NB4 (cell line): ENCODE data around the gene MAP4K4.

Experiments
- DNase-seq: peaks from one replicate; pipeline ENCODE4 v3.0.0; 2010; ENCODE audit warnings: low read depth
- H3K4me3 ChIP-seq: one replicate; pipeline ENCODE4 v1.5.1; 2011; ENCODE audit warnings: mild to moderate bottlenecking, low read depth, low read length, moderate library complexity
- MYC ChIP-seq: IDR thresholded peaks from 2 replicates; pipeline ENCODE4 v1.6.1; 2011; ENCODE audit warnings: low read depth, low read length
- POLR2A ChIP-seq: IDR thresholded peaks from 2 replicates; pipeline ENCODE4 v1.6.1; 2011; ENCODE audit warnings: mild to moderate bottlenecking; ENCODE audit not compliant: insufficient read length; ENCODE audit errors: extremely low read depth
- TF ChIP-seq, protein P1 (sequence below): IDR thresholded peaks from 2 replicates; pipeline ENCODE4 v1.6.1; 2011; ENCODE audit warnings: low read depth, low read length
- TF ChIP-seq, protein P2 (sequence below): IDR thresholded peaks from one replicate; pipeline ENCODE4 v1.5.1; 2012; ENCODE audit warnings: low read depth, low read length

MAP4K4 gene

DNA sequence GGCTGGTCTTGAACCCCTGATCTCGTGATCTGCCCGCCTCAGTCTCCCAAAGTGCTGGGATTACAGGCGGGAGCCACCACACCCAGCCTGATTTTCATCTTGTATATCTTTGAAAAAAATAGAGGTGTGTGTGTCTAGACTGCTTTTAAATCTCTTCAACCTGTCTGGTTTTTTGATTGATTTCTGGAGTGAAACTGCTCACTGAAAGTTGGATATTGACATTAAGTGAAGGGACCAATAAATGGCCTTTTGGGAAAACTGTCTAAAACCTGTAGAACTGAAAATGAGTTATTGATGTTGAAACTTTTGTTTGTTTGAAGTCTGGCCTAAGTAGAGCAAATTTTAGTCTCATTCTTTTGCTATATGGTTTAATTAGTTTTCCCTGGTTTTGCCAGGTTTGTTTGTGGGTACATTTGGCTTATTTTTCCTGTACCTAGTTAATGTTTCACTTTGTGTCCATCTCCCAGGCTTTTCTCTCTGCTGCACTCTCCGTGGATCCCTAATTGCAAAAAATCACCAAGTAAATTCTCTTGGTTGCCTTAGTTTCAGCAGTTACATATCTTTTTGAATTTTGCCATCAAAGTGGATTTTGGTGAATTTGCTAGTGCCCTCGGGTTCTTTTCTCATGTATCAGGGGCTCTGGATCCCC is 144.3 kb downstream of the MAP4K4 start:
- TF ChIP-seq, protein P1, sequence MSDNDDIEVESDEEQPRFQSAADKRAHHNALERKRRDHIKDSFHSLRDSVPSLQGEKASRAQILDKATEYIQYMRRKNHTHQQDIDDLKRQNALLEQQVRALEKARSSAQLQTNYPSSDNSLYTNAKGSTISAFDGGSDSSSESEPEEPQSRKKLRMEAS, result no peak
- no peak for TF ChIP-seq POLR2A
- TF ChIP-seq, protein P2, sequence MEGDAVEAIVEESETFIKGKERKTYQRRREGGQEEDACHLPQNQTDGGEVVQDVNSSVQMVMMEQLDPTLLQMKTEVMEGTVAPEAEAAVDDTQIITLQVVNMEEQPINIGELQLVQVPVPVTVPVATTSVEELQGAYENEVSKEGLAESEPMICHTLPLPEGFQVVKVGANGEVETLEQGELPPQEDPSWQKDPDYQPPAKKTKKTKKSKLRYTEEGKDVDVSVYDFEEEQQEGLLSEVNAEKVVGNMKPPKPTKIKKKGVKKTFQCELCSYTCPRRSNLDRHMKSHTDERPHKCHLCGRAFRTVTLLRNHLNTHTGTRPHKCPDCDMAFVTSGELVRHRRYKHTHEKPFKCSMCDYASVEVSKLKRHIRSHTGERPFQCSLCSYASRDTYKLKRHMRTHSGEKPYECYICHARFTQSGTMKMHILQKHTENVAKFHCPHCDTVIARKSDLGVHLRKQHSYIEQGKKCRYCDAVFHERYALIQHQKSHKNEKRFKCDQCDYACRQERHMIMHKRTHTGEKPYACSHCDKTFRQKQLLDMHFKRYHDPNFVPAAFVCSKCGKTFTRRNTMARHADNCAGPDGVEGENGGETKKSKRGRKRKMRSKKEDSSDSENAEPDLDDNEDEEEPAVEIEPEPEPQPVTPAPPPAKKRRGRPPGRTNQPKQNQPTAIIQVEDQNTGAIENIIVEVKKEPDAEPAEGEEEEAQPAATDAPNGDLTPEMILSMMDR, result no peak
- no peak for TF ChIP-seq MYC
- no peak overlapping the region for H3K4me3 ChIP-seq
- DNase-seq, result no peak

DNA sequence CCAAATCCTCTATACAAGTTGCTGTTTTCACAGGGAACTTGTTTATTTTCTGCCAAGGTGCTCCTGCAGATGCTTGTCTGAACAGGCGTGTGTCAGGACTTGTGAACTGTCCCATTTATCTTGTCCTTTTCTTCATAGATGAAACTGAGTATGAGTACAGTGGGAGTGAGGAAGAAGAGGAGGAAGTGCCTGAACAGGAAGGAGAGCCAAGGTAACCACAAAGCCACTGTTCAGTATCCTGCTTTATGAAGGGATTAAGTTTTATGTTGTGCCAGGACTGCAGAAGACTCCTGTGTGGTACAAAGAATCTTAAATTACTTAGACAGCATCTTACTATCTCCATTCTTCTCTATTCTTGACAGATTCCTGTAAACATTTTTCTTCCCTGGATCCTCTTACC is 145.0 kb downstream of the MAP4K4 start:
- DNase-seq, result peak; percentile 56
- H3K4me3 ChIP-seq, result no peak overlapping the region
- TF ChIP-seq, protein P2, result no peak
- TF ChIP-seq POLR2A, result no peak
- no peak for TF ChIP-seq MYC
- TF ChIP-seq, protein P1, result no peak

DNA sequence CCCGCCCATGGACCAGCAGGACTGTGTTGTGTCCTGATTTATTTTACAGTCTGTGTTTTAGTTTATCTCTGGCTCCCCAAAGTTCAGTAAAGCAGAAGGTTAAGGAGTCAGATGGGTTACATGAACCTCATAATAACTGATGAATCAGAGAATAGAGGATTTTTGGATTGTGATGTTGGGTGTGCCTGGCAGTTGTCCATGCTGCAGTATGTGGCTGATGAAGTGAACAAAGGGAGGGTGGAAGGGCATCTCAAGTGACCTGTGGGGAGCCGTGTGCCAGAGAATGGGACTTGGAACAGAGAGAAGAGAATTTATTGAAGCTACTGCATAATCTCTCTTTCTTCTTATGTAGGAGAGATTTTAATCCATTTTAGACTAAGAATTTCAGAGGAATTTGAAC is 145.5 kb downstream of the MAP4K4 start:
- TF ChIP-seq POLR2A (no peak), MYC (no peak)
- TF ChIP-seq, protein P2, result no peak
- TF ChIP-seq, protein P1, result no peak
- no peak overlapping the region for H3K4me3 ChIP-seq
- no peak for DNase-seq

DNA sequence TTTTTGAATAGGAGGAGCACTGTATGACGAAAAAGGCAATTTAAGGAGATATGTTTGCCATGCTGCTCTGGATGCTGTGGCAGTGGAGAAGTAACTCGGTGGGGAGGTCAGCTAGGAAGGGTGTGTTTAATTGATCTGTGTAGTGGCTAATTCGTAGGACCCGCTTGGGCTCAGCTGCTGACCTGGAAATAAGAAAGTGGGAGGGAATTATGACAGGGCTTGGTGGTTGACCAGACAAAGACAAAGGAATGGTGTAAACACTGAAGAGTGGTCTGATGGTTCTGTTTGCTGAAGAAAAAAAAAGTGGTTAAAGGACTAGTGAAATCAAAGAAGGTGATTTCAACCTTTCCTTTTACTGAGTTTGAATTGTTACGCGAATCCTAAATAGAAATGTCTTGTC is 146.0 kb downstream of the MAP4K4 start:
- TF ChIP-seq, protein P2, result no peak
- TF ChIP-seq, protein P1, result no peak
- no peak for TF ChIP-seq MYC
- TF ChIP-seq POLR2A, result no peak
- DNase-seq, result no peak

DNA sequence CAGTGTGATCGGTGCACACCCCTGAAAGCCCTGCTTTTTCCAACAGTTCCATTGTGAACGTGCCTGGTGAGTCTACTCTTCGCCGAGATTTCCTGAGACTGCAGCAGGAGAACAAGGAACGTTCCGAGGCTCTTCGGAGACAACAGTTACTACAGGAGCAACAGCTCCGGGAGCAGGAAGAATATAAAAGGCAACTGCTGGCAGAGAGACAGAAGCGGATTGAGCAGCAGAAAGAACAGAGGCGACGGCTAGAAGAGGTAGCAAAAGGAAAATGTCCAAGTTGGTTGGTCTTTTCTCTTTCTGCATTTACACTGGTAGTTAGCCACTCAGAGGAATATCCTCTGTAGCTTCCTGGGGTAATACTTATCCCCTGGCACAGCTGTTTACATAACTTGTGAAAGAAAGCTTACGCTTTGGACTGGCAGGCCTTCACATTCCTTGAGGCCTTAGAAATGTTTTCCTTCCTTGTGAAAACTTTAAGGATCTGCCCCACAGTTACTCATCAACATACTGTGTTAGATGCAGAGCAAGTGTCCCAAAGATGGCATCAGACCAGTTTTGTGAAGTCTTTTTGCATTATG is 146.6 kb downstream of the MAP4K4 start:
- no peak overlapping the region for H3K4me3 ChIP-seq
- TF ChIP-seq, protein P2, result no peak
- no peak for DNase-seq

More for the DNA sequence above, 146.0 kb downstream of the MAP4K4 start:
- H3K4me3 ChIP-seq, result no peak overlapping the region
